ENCODE measurements around the gene KRTAP5-2.

DNA sequence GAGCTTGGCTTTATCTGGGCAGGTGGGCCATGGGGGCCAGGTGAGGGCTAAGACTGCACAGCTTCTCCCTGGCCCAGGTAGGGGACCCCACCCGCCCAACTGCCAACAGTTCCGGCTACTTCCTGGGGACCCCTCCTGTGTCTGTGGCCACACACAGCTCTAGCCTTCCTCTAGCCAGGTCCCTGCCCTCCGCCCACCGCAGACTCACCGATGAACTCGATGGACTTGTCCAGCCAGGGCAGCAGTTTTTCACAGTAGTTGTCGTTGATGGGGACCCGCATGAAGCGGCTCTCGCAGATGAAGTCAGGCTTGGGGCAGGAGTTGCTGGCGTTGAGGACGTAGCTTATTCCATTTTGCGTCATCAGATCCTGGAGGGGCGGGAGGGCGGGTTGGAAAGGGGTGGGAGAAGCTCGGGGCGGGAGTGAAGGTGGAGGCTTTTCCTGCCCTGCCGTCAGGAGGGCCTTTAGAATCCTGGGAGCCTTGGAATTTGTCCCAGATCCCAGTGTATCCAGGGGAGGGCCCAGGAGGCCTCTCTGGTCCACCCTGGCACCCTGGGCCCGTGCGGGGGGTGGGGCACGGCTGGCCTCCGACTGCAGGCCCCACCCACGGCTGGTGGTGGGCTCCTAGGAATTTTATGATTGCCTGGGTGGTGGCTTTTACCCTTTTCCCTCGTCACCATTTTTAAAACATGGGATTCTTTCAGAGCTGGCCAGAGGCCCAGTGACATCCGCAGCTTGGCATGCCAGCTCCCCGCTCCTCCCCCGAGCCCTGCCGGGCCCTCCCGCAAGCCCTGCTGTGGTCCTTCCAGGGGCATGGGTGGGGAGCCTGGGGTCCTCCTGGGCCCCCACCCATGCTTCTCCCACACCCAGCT lies 40.0 kb downstream of the KRTAP5-2 start:
- TF ChIP-seq, protein P1, sequence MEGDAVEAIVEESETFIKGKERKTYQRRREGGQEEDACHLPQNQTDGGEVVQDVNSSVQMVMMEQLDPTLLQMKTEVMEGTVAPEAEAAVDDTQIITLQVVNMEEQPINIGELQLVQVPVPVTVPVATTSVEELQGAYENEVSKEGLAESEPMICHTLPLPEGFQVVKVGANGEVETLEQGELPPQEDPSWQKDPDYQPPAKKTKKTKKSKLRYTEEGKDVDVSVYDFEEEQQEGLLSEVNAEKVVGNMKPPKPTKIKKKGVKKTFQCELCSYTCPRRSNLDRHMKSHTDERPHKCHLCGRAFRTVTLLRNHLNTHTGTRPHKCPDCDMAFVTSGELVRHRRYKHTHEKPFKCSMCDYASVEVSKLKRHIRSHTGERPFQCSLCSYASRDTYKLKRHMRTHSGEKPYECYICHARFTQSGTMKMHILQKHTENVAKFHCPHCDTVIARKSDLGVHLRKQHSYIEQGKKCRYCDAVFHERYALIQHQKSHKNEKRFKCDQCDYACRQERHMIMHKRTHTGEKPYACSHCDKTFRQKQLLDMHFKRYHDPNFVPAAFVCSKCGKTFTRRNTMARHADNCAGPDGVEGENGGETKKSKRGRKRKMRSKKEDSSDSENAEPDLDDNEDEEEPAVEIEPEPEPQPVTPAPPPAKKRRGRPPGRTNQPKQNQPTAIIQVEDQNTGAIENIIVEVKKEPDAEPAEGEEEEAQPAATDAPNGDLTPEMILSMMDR (IDR thresholded peaks at IDR 0.05) = no peak
- no peak for TF ChIP-seq POLR2A (IDR thresholded peaks at IDR 0.05)

Measured in heart left ventricle (tissue), 13 donors.